GM23338 (cell line): ENCODE measurements around the gene CACNA1A. TPM values are rescaled to one million over a fixed set of nuclear protein-coding genes. Genes with fewer than 3 reads are reported as not detected.

Experiments used
- ATAC-seq: fragments of 200-7000 bp; cut with Tn5 transposase; 3 replicates; pipeline ENCODE4 v1.9.1; 2020
- DNase-seq: peaks from one replicate; pipeline ENCODE4 v3.0.0-alpha.2; 2015; ENCODE audit warnings: low spot score
- H2AFZ ChIP-seq: fragments of 200-600 bp; sonication (generic); 2 replicates; pipeline ENCODE4 v1.8.0; 2016; ENCODE audit warnings: antibody characterized with exemption, mild to moderate bottlenecking, moderate library complexity
- H3F3A ChIP-seq: fragments of 200-600 bp; sonication (generic); replicated peaks from 2 replicates; pipeline ENCODE4 v1.8.0; 2017; ENCODE audit warnings: antibody characterized with exemption, mixed run types, low read depth
- H3K27ac ChIP-seq: fragments of 200-600 bp; sonication (generic); 2 replicates; pipeline ENCODE4 v1.6.1; 2016; ENCODE audit warnings: low read depth
- H3K27me3 ChIP-seq: fragments of 200-600 bp; sonication (generic); 2 replicates; pipeline ENCODE4 v1.8.0; 2016; ENCODE audit warnings: mild to moderate bottlenecking, mixed run types, moderate library complexity; ENCODE audit not compliant: insufficient read depth
- H3K36me3 ChIP-seq: fragments of 200-600 bp; sonication (generic); 2 replicates; pipeline ENCODE4 v1.8.0; 2016; ENCODE audit warnings: mild to moderate bottlenecking; ENCODE audit not compliant: insufficient read depth
- H3K4me1 ChIP-seq: fragments of 200-600 bp; sonication (generic); 2 replicates; pipeline ENCODE4 v1.8.0; 2016; ENCODE audit warnings: mild to moderate bottlenecking, moderate library complexity; ENCODE audit not compliant: insufficient read depth
- H3K4me2 ChIP-seq: fragments of 200-600 bp; sonication (generic); 2 replicates; pipeline ENCODE4 v1.7.1; 2017; ENCODE audit warnings: mixed run types
- H3K4me3 ChIP-seq: fragments of 200-600 bp; sonication (generic); 2 replicates; pipeline ENCODE4 v1.6.1; 2016; ENCODE audit warnings: mixed run types
- H3K79me2 ChIP-seq: fragments of 200-600 bp; sonication (generic); replicated peaks from 2 replicates; pipeline ENCODE4 v1.8.0; 2017; ENCODE audit warnings: mild to moderate bottlenecking; ENCODE audit not compliant: insufficient read depth
- H3K9me2 ChIP-seq: fragments of 200-600 bp; sonication (generic); 2 replicates; pipeline ENCODE4 v1.8.0; 2017; ENCODE audit not compliant: insufficient read depth
- H4K20me1 ChIP-seq: fragments of 200-600 bp; sonication (generic); replicated peaks from 2 replicates; pipeline ENCODE4 v1.8.0; 2017; ENCODE audit warnings: mild to moderate bottlenecking; ENCODE audit not compliant: insufficient read depth
- H3K27ac Mint-ChIP-seq: 2 replicates; pipeline ENCODE4 v1.8.0; 2020; ENCODE audit warnings: inconsistent platforms, mild to moderate bottlenecking, moderate library complexity, mixed read lengths
- H3K27me3 Mint-ChIP-seq: 3 replicates; pipeline ENCODE4 v1.8.0; 2022; ENCODE audit warnings: low read depth, mild to moderate bottlenecking, moderate library complexity, mixed read lengths, inconsistent platforms; ENCODE audit not compliant: insufficient read depth, poor library complexity
- H3K36me3 Mint-ChIP-seq: 3 replicates; pipeline ENCODE4 v1.8.0; 2021; ENCODE audit warnings: low read depth, mild to moderate bottlenecking, inconsistent platforms, moderate library complexity, mixed read lengths
- H3K4me1 Mint-ChIP-seq: 3 replicates; pipeline ENCODE4 v1.8.0; 2020; ENCODE audit warnings: mild to moderate bottlenecking, inconsistent platforms, mixed read lengths
- H3K4me3 Mint-ChIP-seq: 3 replicates; pipeline ENCODE4 v1.8.0; 2021; ENCODE audit warnings: moderate library complexity, mild to moderate bottlenecking, inconsistent platforms, mixed read lengths
- H3K9me3 Mint-ChIP-seq: 3 replicates; pipeline ENCODE4 v1.8.0; 2020; ENCODE audit warnings: moderate library complexity, mild to moderate bottlenecking, inconsistent platforms, mixed read lengths
- CREB1 ChIP-seq: fragments of 250-450 bp; sonication (Bioruptor Pico); IDR thresholded peaks from 2 replicates; pipeline ENCODE4 v1.5.0; 2020; ENCODE audit warnings: low read depth, mild to moderate bottlenecking, moderate library complexity
- ETS1 ChIP-seq: IDR thresholded peaks from 2 replicates; pipeline ENCODE4 v1.6.1; 2016; ENCODE audit warnings: antibody characterized with exemption
- EZH2 ChIP-seq: fragments of 200-600 bp; sonication (generic); IDR thresholded peaks from one replicate; pipeline ENCODE4 v1.8.0; 2017; ENCODE audit warnings: antibody characterized with exemption, mild to moderate bottlenecking, low read depth; ENCODE audit not compliant: unreplicated experiment
- EZH2phosphoT487 ChIP-seq: fragments of 200-600 bp; sonication (generic); IDR thresholded peaks from one replicate; pipeline ENCODE4 v1.8.1; 2018; ENCODE audit warnings: antibody characterized with exemption; ENCODE audit not compliant: unreplicated experiment
- JUNB ChIP-seq: IDR thresholded peaks from one replicate; pipeline ENCODE4 v1.6.1; 2016; ENCODE audit warnings: antibody characterized with exemption; ENCODE audit not compliant: unreplicated experiment
- NANOG ChIP-seq: IDR thresholded peaks from 2 replicates; pipeline ENCODE4 v1.6.1; 2016; ENCODE audit warnings: antibody characterized with exemption, borderline replicate concordance
- POLR2AphosphoS5 ChIP-seq: IDR thresholded peaks from 2 replicates; pipeline ENCODE4 v1.6.1; 2016; ENCODE audit warnings: antibody characterized with exemption, low read depth
- REST ChIP-seq: IDR thresholded peaks from one replicate; pipeline ENCODE4 v1.6.1; 2018; ENCODE audit warnings: antibody characterized with exemption; ENCODE audit not compliant: unreplicated experiment
- STAT1 ChIP-seq: IDR thresholded peaks from one replicate; pipeline ENCODE4 v1.6.1; 2016; ENCODE audit warnings: antibody characterized with exemption; ENCODE audit not compliant: unreplicated experiment
- ZNF114 ChIP-seq: fragments of 250-450 bp; sonication (Bioruptor Pico); IDR thresholded peaks from 2 replicates; pipeline ENCODE4 v1.5.0; 2020; ENCODE audit warnings: mild to moderate bottlenecking, moderate library complexity
- ZNF331 ChIP-seq: fragments of 250-450 bp; sonication (Bioruptor Pico); IDR thresholded peaks from 2 replicates; pipeline ENCODE4 v1.5.0; 2020; ENCODE audit warnings: low read depth, mild to moderate bottlenecking, moderate library complexity
- polyA plus RNA-seq: library from polyadenylated mRNA; unstranded; fragments of >200 nt; fragmentation: Nextera tagmentation; extraction: Ambion mirVana; gene quantifications from 2 replicates; pipeline ENCODE4 v1.2.1, GENCODE V29; 2016
- total RNA-seq: library from RNA; depleted of rRNA; stranded (reverse); fragments of >200 nt; shearing (Covaris generic); gene quantifications from 2 replicates; pipeline ENCODE4 v1.2.3, GENCODE V29; 2014
- TF ChIP-seq, protein P1 (sequence below), 2 experiments: fragments of 200-600 bp in 1 of 2; sonication (generic) in 1 of 2; conservative IDR thresholded peaks; 2 replicates each; pipeline versions ENCODE4 v1.5.1 to v1.6.1; 2016 to 2017; ENCODE audit warnings: antibody characterized with exemption in 2 of 2, low read depth in 2 of 2, mild to moderate bottlenecking in 2 of 2, moderate library complexity in 1 of 2

Gene CACNA1A
- total and polyA plus RNA-seq, 2 experiments from 2014 or later, result 7.4 to 20.3 TPM

DNA sequence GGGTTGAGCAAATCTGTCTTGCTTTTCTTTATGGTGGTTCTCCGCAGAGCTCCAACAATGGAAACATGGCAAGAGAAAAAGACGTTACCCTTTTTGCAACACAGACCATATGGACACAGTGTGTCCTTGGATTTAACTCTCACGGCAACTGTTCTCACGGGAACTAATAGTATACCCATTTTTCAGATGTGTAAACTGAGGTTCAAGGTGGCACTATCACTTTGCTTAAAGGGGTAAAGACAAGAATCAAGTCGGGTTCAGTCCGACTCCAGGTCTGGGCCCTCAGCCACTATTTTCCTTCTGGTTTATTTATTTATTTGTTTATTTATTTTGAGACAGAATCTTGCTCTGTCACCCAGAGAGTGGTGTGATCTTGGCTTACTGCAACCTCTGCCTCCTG, 176.0 kb downstream of the CACNA1A start:
- TF ChIP-seq JUNB, result no peak
- no peak for TF ChIP-seq ETS1
- TF ChIP-seq, protein P1, sequence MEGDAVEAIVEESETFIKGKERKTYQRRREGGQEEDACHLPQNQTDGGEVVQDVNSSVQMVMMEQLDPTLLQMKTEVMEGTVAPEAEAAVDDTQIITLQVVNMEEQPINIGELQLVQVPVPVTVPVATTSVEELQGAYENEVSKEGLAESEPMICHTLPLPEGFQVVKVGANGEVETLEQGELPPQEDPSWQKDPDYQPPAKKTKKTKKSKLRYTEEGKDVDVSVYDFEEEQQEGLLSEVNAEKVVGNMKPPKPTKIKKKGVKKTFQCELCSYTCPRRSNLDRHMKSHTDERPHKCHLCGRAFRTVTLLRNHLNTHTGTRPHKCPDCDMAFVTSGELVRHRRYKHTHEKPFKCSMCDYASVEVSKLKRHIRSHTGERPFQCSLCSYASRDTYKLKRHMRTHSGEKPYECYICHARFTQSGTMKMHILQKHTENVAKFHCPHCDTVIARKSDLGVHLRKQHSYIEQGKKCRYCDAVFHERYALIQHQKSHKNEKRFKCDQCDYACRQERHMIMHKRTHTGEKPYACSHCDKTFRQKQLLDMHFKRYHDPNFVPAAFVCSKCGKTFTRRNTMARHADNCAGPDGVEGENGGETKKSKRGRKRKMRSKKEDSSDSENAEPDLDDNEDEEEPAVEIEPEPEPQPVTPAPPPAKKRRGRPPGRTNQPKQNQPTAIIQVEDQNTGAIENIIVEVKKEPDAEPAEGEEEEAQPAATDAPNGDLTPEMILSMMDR (conservative IDR thresholded peaks at IDR 0.05; ENCODE audit: low read depth in 2 of 2), result no peak
- no peak for TF ChIP-seq EZH2
- TF ChIP-seq STAT1, result no peak
- no peak for TF ChIP-seq ZNF114 (CRISPR knock-in tag)
- no peak for TF ChIP-seq NANOG
- no peak for TF ChIP-seq EZH2phosphoT487
- TF ChIP-seq ZNF331 (CRISPR knock-in tag), result no peak
- no peak for TF ChIP-seq CREB1
- no peak overlapping the region for H3K27ac ChIP-seq
- H3K9me3 Mint-ChIP-seq, result peaks cover 12% of the 10 kb centered on the region; the same call in 2 of the 3 replicates
- DNase-seq (no peak), ATAC-seq (no peak)
- H4K20me1 ChIP-seq, result no peaks in the 10 kb centered on the region; the same call in 1 of the 2 replicates
- no peaks in the 10 kb centered on the region for H3K4me1 Mint-ChIP-seq
- no peak overlapping the region for H3K4me2 ChIP-seq
- no peak overlapping the region for H3K27ac Mint-ChIP-seq
- H2AFZ ChIP-seq, result no peak overlapping the region
- no peaks in the 10 kb centered on the region for H3K9me2 ChIP-seq
- no peaks in the 10 kb centered on the region for H3K79me2 ChIP-seq
- H3K4me3 ChIP-seq, result no peak overlapping the region
- no peaks in the 10 kb centered on the region for H3F3A ChIP-seq
- peaks cover 19% of the 10 kb centered on the region; the same call in 2 of the 3 replicates for H3K36me3 Mint-ChIP-seq
- no peaks in the 10 kb centered on the region for H3K27me3 ChIP-seq
- H3K4me1 ChIP-seq, result no peaks in the 10 kb centered on the region
- H3K27me3 Mint-ChIP-seq, result peaks cover 5% of the 10 kb centered on the region
- H3K36me3 ChIP-seq, result no peaks in the 10 kb centered on the region
- H3K4me3 Mint-ChIP-seq, result no peak overlapping the region

DNA sequence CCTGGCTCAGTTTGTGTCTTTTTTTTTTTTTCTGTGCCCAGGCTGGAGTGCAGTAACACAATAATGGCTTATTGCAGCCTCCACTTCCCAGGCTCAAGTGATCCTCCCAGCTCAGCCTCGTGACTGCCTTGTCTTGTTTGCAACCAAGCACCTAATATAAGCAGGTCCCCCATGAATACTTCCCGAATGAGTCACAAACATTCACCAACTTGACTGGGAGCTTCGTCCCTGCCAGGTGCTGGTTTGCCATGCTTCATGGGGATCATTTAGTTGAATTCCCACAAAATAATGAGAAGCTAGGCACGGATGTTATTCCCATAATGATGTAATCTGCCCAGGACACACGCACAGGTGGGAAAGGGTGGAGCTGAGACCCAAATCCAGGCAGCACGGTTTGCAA, 176.5 kb downstream of the CACNA1A start:
- H4K20me1 ChIP-seq, result no peaks in the 10 kb centered on the region; the same call in 1 of the 2 replicates
- TF ChIP-seq JUNB, result no peak
- TF ChIP-seq, protein P1 (conservative IDR thresholded peaks at IDR 0.05; ENCODE audit: low read depth in 2 of 2), result no peak
- no peak for TF ChIP-seq REST
- TF ChIP-seq POLR2AphosphoS5, result no peak
- no peak for TF ChIP-seq ZNF114 (CRISPR knock-in tag)
- no peak for TF ChIP-seq ZNF331 (CRISPR knock-in tag)
- TF ChIP-seq STAT1, result no peak

More for the DNA sequence above, 176.5 kb downstream of the CACNA1A start:
- Mint-ChIP-seq H3K4me1 (no peaks in the 10 kb centered on the region), H3K9me3 (peaks cover 7% of the 10 kb centered on the region; the same call in 1 of the 3 replicates), H3K27ac (no peak overlapping the region), H3K27me3 (peaks cover 5% of the 10 kb centered on the region), H3K4me3 (no peak overlapping the region), H3K36me3 (peaks cover 16% of the 10 kb centered on the region; the same call in 2 of the 3 replicates)
- H3K79me2 ChIP-seq, result no peaks in the 10 kb centered on the region
- ATAC-seq (no peak), DNase-seq (no peak)
- no peak overlapping the region for H2AFZ ChIP-seq
- H3K27me3 ChIP-seq, result no peaks in the 10 kb centered on the region
- no peaks in the 10 kb centered on the region for H3K4me1 ChIP-seq
- H3K27ac ChIP-seq, result no peak overlapping the region
- H3K36me3 ChIP-seq, result no peaks in the 10 kb centered on the region
- H3K4me3 ChIP-seq, result no peak overlapping the region
- no peaks in the 10 kb centered on the region for H3K9me2 ChIP-seq
- no peak overlapping the region for H3K4me2 ChIP-seq
- H3F3A ChIP-seq, result no peaks in the 10 kb centered on the region
